ENCODE measurements around the gene DIRAS1. TPM values are rescaled to one million over a fixed set of nuclear protein-coding genes. Genes with fewer than 3 reads are reported as not detected.
"Not testable (repeated sequence)": the region's sequence is repeated elsewhere in the genome, so short reads cannot be mapped to it uniquely, and the experiment has no call there.

The DIRAS1 gene
- total RNA-seq, 1 donor from 2014 or later, result 2.7 TPM

DNA sequence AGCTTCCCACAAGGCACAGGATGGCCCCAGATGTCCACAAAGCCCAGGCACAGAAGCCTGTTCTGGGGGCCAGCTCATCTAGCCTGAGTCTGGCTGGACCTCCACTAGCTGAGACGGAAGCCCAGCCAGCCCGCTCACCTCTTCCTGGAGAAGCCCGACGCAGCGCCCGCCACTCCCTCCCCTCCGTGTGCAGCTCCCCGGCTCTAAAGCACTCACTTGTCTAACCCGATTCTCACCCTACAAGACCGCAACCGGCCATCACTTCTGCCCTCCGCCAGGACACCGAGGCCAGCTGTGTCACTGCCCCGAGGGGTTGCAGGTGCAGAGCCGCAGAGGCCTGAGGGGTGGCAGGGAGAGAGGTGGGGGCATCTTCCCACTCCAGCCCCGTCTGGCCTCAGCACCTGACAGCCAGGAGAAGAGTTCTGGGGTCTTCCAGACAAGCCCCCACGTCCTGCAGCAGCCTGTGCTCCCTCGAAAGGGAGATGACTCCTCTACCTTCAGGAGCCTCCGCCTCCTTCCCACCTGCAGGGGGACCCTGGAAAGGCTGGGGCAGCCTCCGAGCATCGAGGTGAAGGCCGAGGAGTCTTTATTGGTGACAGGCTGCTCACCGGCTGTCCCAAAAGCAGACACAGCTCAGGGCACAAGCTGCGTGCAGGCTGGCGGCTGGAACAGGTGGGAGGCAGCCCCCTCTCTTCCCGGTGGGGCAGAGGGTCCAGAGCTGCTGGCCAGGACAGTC lies 5.9 kb upstream of the DIRAS1 start:
- DNase-seq, result no peak

DNA sequence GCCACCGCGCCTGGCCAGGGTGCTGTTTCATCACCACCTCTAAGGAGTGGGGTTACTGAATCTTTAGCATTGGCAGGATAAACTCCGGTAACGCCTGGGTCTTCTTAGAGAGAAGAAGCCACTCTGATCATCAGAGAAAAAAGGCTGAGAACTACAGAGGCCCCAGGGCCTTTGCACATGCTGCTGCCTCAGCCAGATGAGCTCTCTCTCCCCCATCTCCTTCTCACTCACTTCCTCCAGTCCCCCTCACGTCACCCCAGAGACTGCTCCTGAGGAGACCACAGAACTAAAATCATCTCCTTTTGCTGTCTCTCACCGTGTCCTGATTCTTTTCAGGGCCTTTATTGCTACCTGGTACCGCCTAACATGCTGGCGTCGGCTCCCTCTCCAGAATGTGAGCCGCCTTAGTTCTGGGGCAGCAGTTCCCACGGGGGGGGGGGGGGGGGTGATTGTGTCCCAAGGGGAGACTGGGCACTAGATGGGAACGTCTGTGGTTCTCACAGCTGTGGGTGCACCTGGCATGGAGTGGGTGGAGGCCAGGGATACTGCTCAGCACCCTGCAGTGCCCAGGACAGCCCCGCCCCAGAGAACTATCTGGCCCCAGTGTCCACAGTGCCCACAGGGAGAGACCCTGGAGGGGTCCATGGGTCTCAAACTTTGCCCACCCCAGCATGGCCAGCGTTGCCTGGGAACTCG lies 5.1 kb upstream of the DIRAS1 start:
- DNase-seq, result no peak

DNA sequence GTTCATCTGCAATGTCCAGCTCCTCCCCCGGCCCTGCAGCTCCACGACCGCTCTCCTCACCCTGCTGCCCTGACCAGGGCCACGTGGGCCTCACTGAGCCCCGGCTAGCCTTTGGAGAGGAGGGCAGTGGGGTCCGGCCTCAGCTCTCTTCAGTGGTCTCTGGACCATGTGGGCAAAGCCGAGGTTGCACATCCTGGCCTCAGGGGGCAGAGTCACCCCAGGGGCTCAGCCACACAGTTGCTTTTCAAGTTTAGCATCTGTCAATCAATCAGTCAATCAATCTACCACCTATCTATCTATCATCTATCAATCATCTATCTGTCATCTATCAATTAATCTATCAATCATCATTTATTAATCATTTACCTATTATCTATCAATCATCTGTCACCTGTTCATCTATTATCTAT lies 3.0 kb upstream of the DIRAS1 start:
- no peak for DNase-seq

DNA sequence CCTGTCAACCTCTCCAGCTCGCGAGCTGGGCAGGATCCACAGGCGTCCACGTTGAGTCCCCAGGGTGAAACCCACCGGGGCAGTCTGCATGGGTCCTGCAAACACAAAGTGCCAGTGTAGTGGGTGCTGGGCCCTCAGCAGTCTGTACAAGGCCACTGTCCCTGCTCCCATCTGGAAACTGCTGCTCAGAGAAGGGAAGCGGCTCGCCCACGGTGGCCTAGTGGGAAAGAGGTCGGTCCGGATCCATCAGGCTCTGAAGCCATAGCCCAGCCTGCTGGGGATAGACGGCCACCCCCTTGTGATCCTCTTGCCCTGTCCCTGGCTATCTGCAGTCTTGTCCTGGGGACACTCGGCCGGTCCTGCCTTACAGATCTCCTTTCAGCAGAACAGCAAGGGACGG lies 2.6 kb upstream of the DIRAS1 start:
- DNase-seq, result no peak

DNA sequence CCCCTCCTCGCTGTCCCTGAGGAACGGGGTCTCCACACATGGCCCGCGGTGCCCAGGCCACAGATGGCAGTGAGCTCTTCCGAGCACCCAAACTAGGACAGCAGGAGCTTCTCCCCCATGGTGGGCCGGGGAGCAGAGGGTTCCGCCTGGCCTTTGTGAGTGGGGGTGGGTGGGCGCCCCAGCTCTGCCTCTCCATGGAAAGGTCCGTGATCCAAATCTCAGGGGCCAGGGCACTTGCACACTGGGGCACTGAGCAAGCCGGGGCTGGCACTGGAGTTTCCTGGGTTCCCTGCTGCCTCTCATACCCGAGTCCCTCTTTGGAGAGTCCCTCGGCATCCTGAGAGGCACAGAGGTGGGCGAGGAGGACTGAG lies 2.2 kb upstream of the DIRAS1 start:
- no peak for DNase-seq

DNA sequence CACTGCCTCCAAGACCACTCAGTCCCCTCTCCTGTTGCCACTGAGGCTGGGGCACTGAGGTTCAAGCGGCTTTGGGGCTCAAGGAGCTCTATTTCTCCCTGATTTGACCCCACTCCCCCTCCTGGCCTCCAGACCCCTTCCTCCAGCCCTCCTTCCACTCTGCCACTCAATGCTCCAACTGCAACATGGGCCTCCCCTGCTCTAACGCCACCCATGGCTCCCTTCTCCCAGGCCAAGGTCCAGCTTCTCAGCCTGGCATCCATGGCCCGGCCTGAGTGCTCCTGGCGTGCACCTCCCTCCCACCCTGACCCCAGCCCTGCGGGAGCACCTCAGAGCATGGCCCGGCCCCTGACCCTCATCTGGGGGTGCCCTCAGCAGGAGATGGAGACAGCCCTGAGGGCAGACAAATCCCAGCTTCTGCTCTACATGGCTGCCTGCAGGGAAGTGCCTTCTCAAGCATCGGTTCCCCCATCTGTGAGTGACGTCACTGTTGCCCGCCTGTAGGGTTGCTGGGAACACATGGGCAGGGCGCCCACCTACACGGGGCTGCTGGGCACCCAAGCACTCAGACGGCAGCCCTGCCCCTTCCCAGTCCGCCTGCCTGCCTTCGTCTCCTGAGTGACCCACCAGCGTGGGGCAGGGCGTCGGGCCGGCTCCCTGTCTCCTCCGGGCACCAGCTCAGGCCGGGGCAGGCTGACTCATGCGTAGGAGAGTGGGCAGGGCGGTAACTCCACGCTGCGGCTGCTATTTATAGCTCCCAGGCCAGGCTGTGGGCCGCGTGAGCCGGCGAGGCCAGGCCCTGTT lies 1.6 kb upstream of the DIRAS1 start:
- no peak for DNase-seq

DNA sequence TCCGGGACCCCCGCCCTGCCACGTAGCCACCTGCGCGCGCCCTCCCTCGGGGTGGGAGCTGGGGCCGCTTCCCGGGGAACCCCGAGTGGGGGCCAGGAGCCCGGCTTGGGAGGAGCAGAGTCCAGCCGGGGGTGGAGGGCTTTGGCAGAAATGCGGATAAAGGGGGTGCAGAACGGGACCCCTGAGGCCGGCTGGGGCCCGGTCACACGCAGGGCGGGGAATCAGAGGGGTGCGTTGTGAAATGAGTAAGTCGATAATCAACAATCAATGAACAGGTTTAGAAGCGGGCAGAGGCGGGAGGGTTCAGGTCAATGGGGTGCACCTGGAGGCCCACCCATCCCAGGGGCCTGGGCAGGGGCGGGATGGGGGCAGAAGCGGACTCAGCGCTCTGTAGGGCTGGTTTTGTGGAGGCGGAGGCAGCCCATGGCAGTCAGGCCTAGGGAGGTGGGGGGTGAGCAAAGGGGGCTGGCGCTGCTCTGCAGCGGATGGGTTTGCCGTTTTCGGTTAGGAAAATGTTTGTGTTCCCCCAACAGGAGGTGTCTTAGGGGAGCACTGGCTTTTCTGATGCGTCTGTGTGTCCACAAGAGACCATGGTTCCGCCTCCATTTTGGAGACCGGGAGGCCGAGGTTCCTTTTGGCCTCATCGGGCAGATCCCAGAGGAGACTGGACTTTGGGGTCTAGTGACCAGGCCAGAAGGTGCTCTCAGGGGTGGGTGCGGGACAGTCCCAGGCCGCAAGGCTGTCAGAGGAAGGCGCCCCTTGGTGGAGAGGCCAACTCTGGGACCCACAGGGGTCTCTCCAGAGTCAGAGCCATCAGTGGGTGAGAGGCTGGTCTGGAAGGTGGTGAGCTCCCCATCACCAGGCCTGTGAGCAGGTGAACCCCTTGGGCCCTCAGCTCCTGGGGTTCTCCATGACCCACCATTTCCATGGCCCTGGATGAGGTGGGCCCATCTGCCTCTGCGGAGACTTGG lies 683 bp upstream of the DIRAS1 start:
- DNase-seq, result no peak

DNA sequence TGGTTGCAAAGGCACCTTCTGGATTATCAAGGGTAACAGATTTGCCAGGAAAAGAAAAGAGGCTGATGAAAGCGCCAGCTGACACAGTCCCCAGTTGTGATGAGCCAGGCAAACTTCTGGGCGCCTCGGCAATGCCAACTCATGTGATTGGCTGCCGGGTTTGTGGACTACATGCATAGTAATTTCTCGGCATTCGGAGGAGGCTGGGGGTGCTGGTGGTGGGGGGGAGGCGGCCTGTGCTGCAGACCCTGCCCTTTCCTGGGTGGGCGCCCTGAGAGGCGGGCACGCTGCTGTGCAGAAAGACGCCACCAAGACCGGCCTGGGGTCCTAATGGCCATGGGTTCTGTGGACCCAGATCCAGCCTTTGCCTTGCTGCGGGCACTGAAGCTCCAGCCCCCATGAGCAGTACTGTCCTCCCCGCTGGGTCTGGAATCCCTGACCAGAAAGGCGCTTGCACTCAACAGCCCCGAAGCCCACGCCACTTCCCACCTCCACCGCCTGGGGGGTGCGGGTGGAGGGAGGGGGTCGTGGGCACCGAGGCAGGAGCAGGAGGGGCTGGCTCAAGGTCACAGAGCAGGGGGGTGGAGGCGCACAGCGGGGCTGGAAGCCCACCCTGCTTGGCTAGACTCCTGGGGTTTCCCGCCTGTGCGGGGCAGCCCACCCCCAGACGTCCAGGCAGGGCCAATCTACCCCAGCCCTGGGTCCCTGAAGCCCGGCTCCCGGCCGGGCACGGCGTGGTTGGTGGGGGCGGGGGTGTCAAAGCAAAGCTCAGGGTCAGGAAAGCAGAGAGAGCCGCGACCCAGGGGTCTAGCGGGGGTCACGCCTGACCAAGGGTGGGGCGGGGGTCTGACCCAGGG lies 1.0 kb downstream of the DIRAS1 start:
- DNase-seq, result peak; percentile 34

DNA sequence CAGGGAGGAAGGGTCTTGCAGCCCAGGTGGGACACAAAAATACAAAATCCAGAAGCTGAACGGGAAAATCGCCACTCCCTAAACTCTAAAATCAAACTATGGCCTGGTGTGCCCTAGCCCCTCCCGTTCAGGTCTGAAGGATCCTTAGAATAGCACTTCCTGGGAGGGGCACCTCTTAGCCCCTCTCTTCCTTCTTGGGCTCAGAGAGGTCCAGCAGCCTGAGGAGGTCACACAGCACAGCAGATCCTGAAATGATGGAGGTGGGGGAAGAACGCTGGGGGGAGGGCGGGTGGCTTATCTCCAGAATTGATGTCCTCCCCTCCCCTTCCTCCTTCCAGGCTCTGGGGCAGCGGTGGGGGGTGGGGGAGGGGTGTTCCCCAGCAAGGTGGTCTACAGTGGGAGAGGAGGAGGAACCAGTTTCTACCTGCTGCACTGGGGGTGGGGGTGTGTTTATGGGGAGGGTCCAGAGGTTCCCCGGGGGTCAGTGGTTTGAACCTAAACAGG lies 1.9 kb downstream of the DIRAS1 start:
- no peak for DNase-seq

DNA sequence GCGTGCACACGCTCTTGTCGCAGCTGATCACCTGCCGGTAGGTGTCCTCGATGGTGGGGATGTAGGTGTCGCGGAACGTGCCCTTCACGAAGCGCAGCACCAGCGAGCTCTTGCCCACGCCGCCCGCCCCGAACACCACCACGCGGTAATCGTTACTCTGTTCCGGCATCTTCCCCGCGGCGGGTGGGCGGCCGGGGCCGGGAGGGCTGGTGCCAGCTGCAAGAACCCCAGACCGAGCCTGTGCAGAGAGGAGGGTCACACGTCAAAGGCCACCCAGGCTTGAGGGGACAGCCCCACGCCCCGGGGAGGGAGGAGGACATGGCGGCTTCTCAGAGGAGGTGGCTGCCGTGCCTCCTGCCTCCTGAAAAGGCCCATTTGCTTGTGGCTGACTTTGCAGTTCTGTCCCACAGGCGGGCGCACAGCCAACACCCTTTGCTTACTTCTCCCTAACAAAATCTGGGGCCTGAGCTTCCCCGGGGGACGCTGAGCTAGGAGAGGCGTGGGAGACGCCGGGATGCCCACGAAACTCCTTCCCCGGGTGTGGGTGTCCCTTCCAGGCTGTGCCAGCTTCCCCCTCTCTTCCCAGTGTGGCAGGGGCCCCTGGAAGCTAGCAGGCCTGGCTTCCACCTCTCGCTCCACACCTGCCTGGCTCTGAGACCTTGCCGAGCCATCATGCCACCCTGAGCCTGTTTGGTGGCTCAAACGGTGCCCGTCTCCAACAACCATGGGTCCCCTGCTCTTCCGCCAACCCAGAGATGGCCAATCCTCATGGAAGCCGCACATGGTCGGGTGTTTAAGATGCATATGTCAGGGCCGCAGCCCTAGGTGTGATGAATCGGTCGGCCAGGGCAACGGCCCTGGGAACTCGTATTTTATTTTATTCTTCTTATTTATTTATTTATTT lies 3.3 kb downstream of the DIRAS1 start:
- DNase-seq, result no peak

DNA sequence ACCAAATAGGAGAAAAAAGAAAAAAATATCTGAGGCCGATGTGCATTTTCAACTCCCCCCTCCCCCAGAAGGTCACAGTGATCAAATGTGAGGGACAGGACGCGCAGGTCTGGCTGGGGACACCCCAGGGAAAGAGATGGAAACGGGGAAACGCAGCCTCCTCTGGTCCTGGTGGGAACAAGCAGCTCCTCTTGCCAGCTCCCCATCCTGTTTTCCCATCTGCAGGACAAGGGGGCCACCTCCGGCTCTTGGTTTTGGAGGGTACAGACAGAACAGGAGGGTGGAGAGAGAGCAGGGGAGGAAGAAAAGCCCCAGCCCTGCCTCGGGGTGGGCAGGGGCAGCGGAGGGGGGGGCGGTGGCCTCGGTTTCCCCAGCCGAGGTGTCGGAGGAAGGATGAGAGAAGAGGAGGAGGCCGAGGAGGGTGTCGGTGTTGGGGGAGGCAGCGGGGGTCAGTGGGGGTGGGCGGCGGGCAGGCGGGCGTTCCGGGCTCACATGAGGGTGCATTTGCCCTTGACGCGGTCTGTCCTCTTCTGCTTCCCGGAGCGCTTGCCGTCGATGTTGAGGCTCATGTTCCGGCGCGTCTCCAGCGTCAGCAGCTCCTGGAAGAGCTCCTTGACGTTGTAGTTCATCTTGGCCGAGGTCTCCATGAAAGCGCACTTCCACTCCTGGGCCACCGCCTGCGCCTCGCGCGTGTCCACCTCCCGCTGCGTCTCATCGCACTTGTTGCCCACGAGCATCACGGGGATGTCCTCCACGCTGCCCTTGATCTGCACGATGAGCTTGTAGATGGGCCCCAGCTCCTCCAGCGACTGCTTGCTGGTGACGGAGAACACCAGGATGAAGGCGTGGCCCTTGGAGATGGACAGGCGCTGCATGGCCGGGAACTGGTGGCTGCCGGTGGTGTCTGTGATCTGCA lies 4.2 kb downstream of the DIRAS1 start:
- DNase-seq, result no peak

DNA sequence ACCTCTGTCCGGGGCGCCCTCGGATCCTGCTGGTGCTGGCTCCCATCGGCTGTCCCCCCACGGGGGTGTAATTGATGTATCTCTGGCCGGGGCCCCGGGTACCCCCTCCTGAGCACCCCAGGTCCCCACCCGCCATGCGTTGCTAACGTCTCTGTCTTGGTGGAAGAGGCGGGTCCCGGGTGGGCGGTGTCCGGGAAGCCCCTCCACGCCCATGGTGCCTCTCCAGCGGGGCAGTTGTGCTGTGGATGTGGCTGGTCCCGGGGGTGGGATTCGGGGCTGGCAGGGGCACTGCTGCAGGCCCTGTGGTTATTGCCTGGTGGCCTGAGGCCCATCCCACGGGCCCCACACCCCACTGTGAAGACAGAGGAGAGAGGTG lies 4.9 kb downstream of the DIRAS1 start:
- no peak for DNase-seq

DNA sequence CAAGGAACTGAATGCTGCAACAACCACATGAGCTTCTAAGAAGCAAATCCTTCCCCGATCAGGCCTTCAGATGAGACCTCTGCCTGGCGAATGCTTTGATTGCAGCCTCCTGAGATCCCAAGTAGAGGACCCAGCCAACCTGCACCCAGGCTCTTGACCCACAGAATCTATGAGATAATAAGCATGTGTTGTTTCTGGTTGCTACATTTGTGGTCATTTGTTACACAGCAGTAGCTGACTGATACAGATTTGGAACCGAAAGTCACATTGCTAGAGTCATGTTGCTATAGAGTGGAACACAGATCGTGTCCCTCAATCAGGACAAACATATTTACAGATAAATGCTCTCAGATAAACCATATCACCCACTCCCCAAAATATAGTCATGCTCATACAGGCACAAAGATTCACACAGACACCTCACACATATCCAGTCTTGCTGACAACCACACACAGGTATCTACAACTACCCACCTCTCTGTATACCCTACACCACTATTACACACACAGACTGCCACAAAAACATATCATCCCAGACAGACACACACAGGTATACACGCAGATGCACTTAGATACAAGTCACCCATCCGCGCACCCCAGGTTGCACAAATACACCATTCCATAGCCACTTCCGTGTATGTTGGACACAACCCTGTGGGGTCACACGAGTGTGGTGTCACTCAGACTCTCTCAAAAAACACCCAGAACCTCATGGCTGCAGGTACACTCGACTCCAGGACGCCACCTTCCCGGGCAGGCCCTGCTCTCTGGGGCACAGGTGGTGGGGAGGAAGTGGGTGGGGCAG lies 5.5 kb downstream of the DIRAS1 start:
- DNase-seq, result no peak

DNA sequence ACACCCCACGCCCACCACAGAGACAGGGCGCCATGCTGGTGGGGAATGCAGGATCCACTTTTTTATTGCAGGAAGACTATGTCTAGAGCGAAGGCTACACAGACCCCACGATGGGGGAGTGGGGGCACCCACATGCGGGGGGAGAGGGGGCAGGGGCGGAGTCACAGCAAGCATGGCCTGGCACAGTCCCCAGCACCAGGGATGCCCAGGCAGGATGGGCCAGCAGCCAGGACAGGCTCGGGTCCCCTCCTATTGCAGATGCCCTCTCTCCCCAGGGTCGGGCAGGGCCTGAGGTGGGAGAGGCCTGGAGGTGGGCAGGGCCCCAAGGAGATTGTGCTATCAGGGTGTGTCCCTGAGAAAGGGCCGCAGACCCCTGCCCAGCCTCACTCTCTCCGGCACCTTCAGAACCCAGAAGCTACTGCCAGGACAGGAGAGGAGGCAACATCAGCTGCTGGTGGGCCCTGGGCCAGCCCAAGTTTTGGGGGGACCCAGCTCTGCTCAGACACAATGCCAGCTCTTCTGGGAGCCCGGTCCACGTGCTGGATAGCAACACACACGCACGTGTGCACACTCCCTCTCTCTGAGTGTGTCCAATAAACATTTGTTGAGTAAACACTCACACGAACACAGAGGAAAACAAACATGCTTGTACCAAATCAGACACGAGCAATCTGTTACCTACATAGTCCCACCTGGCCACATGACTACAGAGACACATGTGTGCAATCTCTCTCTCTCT lies 6.5 kb downstream of the DIRAS1 start:
- DNase-seq, result no peak

DNA sequence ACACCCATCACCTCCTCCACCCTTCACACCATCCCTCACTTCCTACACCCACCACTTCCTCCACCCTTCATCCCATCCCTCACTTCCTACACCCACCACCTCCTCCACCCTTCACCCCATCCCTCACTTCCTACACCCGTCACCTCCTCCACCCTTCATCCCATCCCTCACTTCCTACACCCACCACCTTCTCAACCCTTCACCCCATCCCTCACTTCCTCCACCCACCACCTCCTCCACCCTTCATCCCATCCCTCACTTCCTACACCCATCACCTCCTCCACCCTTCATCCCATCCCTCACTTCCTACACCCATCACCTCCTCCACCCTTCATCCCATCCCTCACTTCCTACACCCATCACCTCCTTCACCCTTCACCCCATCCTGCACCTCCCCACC lies 7.1 kb downstream of the DIRAS1 start:
- DNase-seq, result not testable (repeated sequence)

DNA sequence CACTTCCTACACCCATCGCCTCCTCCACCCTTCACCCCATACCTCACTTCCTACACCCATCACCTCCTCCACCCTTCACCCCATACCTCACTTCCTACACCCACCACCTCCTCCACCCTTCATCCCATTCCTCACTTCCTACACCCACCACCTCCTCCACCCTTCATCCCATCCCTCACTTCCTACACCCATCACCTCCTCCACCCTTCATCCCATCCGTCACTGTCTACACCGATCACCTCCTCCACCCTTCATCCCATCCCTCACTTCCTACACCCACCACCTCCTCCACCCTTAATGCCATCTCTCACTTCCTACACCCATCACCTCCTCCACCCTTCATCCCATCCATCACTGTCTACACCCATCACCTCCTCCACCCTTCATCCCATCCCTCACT lies 8.0 kb downstream of the DIRAS1 start:
- DNase-seq, result not testable (repeated sequence)

DNA sequence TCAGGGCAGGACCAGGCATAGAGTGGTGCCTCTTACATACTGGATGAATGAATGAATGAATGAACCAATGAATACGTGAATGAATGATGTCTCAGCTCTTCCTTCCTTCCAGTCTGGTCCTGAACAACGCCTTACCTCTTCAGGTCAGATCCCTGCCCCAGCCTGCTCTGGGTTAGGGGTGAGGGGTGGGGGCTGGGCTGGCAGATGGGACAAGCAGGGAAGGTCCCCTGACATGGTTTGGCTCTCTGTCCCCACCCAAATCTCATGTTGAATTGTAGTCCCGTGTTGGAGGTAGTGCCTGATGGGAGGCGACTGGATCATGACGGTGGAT lies 9.3 kb downstream of the DIRAS1 start:
- DNase-seq, result no peak

All from tongue (tissue), 2 donors.